Measurements from ENCODE around the gene MSX1. TPM values are rescaled to one million over a fixed set of nuclear protein-coding genes. Genes with fewer than 3 reads are reported as not detected.

The MSX1 gene
- total and polyA plus RNA-seq, 12 donors: 1.9 to 6.7 (median 4.0) TPM

DNA sequence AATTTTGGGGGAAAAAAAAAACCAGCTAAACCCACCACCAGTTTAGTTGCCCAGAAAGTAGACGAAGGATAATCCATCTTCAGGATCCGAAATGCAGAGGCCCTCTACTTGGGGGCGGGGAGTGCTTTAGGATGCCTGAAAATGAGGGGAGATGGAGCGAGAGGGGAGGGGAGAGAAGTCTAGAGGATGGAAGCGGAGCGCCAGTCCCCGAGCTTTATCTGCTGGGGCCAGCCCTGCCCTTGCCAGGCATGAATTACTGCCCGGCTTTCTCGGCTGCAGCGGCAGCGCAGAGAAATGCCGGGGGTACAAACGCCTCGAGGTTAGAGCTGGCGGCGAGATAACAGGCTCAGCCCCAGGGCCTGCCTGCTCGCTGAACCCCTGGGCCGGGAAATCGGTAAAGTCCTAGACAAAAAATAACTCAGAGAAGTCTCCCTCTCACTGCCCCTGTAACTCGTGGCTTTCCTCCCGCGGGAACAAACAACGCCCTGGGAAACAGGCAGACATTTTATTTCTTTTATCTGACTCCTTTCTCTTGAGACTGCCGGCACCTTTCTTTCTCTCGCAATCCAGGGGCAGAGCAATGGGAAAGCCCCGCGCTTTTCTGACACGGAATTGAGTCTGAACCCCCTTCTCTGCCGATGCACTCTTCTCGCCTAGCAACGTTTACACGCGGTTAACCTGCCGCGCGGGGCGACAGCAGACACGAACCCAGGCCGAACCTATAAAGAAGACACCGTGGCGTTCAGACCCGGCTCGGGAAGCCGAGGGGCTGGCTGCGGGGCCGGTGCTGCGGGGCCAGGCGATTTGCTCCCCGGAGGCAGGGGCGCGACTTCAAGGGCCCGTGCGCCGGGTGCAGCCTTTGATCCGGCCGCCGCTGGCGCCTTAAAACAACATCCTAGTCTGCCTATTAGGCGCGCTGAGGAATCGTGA is 3.1 kb upstream of the MSX1 start:
- intact Hi-C loops (cut with DNase I): loop anchor here in 1 of 10 donors (10.0 kb wide), 1 partner anchor 372 kb away; no protein-coding TSS in a partner anchor
- H3K4me3 ChIP-seq: peak overlapping the region in 9 of 10 donors; percentile 4 to 43 (median 35)
- DNase-seq (no peak), ATAC-seq (no peak)
- TF ChIP-seq, protein P1, sequence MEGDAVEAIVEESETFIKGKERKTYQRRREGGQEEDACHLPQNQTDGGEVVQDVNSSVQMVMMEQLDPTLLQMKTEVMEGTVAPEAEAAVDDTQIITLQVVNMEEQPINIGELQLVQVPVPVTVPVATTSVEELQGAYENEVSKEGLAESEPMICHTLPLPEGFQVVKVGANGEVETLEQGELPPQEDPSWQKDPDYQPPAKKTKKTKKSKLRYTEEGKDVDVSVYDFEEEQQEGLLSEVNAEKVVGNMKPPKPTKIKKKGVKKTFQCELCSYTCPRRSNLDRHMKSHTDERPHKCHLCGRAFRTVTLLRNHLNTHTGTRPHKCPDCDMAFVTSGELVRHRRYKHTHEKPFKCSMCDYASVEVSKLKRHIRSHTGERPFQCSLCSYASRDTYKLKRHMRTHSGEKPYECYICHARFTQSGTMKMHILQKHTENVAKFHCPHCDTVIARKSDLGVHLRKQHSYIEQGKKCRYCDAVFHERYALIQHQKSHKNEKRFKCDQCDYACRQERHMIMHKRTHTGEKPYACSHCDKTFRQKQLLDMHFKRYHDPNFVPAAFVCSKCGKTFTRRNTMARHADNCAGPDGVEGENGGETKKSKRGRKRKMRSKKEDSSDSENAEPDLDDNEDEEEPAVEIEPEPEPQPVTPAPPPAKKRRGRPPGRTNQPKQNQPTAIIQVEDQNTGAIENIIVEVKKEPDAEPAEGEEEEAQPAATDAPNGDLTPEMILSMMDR (IDR thresholded peaks at IDR 0.05): no peak
- H3K27me3 ChIP-seq: peaks cover 56 to 100% (median 97%) of the 10 kb centered on the region in 7 donors
- H3K9me3 ChIP-seq: no peaks in the 10 kb centered on the region
- peaks cover 4 to 69% (median 59%) of the 10 kb centered on the region in 9 donors for H3K4me1 ChIP-seq
- no peaks in the 10 kb centered on the region for H3K36me3 ChIP-seq
- no peak overlapping the region for H3K27ac ChIP-seq
- WGBS, 2 donors: 1 to 2% methylated on average over 61 of the region's 61 CpGs

DNA sequence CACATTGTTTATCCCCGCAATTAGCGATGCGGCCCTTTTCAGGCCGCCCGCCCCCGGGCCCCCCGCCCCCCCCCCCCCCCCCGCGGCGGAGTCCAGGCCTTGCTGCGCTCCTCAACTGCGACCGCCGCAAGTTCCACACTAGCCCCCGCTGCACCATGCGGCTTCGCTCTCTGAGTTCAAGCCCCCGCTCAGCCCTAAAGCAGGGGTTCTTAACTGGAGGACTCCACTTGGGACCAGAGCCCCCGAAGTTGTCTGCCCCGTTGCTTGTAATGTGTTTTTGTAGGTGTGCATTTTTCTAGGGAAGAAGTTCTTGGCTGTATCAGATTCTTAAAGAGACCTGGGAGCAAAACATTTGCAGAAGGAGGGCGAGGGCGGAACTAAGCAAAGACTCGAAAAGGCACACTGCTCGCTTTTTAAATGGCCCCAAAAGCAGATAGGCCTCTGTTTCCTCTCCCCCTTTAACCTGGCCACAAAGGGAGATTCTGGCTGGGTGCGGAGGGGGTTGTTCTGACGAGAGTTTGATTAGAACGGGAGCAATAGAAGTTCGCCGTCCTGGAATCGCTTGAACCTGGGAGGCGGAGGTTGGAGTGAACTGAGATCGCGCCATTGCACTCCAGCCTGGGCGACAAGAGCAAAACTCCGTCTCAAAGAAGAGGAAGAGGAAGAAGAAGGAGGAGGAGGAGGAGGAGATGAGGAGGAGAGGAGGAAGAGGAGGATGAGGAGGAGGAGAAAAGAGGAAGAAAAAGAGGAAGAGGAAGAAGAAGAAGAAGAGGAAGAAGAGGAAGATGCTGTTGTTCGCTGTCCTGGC is 2.3 kb upstream of the MSX1 start:
- Histone ChIP-seq H3K36me3 (peaks cover 0 to 2% (median 0%) of the 10 kb centered on the region in 9 donors), H3K4me3 (peak overlapping the region in 8 of 10 donors; percentile 4 to 43 (median 36)), H3K9me3 (no peaks in the 10 kb centered on the region), H3K27me3 (peaks cover 63 to 100% (median 97%) of the 10 kb centered on the region in 7 donors), H3K4me1 (peaks cover 4 to 76% (median 63%) of the 10 kb centered on the region in 9 donors), H3K27ac (no peak overlapping the region)
- no peak for ATAC-seq
- no peak for DNase-seq
- TF ChIP-seq, protein P1 (IDR thresholded peaks at IDR 0.05): no peak
- 11 to 15% methylated on average over 33 to 35 of the region's 36 CpGs for WGBS, 2 donors
- intact Hi-C loops (cut with DNase I): loop anchor here in 1 of 10 donors (10.0 kb wide), 1 partner anchor 372 kb away; no protein-coding TSS in a partner anchor

DNA sequence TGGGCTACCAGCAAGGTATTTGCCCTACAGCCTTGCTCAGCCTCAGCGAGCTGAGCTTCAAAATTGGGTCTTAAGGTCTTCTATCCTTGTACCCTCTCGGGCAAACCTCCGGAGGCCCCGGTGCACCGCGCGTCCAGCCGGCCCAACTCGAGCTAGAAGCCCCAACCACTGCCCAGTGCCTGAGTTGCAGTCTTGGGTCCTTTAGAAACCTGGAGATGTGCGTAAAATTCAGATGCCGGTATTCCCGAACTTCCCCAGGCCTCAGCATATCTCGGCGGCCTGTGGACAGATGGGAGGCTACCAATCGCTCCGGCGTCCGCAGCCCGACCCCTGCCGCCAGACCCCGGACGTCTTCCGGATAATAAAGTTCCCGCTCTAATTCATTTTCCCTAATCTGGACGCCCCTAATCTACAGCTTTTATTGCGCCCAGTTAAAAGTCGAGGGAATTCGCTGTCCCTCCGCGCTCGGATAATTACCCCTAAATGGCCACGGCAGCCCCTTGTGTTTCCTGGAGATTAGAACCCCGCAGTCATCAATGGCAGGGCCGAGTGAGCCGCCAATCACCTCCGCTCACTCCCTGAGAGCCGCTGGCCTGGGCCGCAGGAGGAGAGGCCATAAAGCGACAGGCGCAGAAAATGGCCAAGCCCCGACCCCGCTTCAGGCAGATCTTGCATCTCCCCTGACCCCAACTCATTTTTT is 1.5 kb upstream of the MSX1 start:
- TF ChIP-seq, protein P1 (IDR thresholded peaks at IDR 0.05): no peak
- H3K9me3 ChIP-seq: no peaks in the 10 kb centered on the region
- peaks cover 4 to 75% (median 56%) of the 10 kb centered on the region in 9 donors for H3K4me1 ChIP-seq
- WGBS, 2 donors: 10 to 13% methylated on average over 42 of the region's 42 CpGs
- DNase-seq (no peak), ATAC-seq (no peak)
- H3K36me3 ChIP-seq: peaks cover 0 to 10% (median 3%) of the 10 kb centered on the region in 9 donors
- no peak overlapping the region for H3K27ac ChIP-seq
- intact Hi-C loops (cut with DNase I): loop anchor here in 1 of 10 donors (10.0 kb wide), 1 partner anchor 373 kb away; no protein-coding TSS in a partner anchor
- H3K27me3 ChIP-seq: peaks cover 63 to 100% (median 97%) of the 10 kb centered on the region in 7 donors
- no peak overlapping the region for H3K4me3 ChIP-seq
